ENCODE results near the gene GNAT3. TPM values are rescaled to one million over a fixed set of nuclear protein-coding genes. Genes with fewer than 3 reads are reported as not detected.
A peak's percentile ranks its signal among the peaks of the same experiment; 100 is the strongest.

The GNAT3 gene
- total RNA-seq, 1 experiment from 2014 or later = not detected

GRCh38 chr7:80411621-80412020 is 100.2 kb downstream of the GNAT3 start:
- Histone ChIP-seq H3K27me3 (ENCODE audit: insufficient read depth, low read length) (no peaks in the 10 kb centered on the region), H3K27ac (ENCODE audit: low read depth, low read length) (no peak overlapping the region), H3K4me1 (ENCODE audit: control insufficient read depth in 1 of 2, insufficient read depth in 2 of 2, low read length in 2 of 2) (no peaks in the 10 kb centered on the region), H3K4me2 (ENCODE audit: low read length) (no peak overlapping the region), H3K79me2 (ENCODE audit: insufficient read depth, low read length) (no peaks in the 10 kb centered on the region), H4K20me1 (ENCODE audit: insufficient read depth) (no peaks in the 10 kb centered on the region), H3K9me2 (ENCODE audit: insufficient read depth) (no peaks in the 10 kb centered on the region), H3K9ac (ENCODE audit: low read length) (no peak overlapping the region), H3K36me3 (ENCODE audit: control insufficient read depth in 1 of 2, insufficient read depth in 2 of 2, low read length in 2 of 2) (no peaks in the 10 kb centered on the region), H3K9me3 (ENCODE audit: control insufficient read depth in 1 of 2, insufficient read depth in 1 of 2, low read depth in 1 of 2, low read length in 2 of 2) (no peaks in the 10 kb centered on the region), H3K4me3 (replicated peaks in 1 of 2; ENCODE audit: low read depth in 1 of 2, low read length in 2 of 2) (no peak overlapping the region), H2AFZ (ENCODE audit: low read depth, low read length, poor library complexity, severe bottlenecking) (peak overlapping the region; percentile 73)
- CTCF ChIA-PET = interaction anchor here (1.1 kb wide), 1 partner anchor 19 kb away, joined by 5 read pairs; no protein-coding TSS in a partner anchor
- POLR2A ChIA-PET = no interaction called here
- intact Hi-C loops (cut with micrococcal nuclease) = no loop called here
- TF ChIP-seq SP1 (IDR thresholded peaks at IDR 0.05; ENCODE audit: low read depth) = no peak
- TF ChIP-seq ZNF274 (IDR thresholded peaks at IDR 0.05; ENCODE audit: low read depth, low read length) = no peak
- no peak for TF ChIP-seq MAX (IDR thresholded peaks at IDR 0.05)
- no peak for TF ChIP-seq ZFX (IDR thresholded peaks at IDR 0.05)
- TF ChIP-seq SIN3A (IDR thresholded peaks at IDR 0.05; ENCODE audit: low read depth) = no peak
- TF ChIP-seq FOSL1 (IDR thresholded peaks at IDR 0.05; ENCODE audit: low read depth) = no peak
- TF ChIP-seq POLR2A (IDR thresholded peaks at IDR 0.05; ENCODE audit: borderline replicate concordance, extremely low read depth, insufficient read depth, insufficient read length) = no peak
- TF ChIP-seq CBX3 (IDR thresholded peaks at IDR 0.05; ENCODE audit: low read depth) = no peak
- TF ChIP-seq YY1 (IDR thresholded peaks at IDR 0.05; ENCODE audit: extremely low read depth, insufficient replicate concordance, low read depth, low read length) = no peak
- no peak for TF ChIP-seq POLR2AphosphoS5 (IDR thresholded peaks at IDR 0.05; ENCODE audit: low read depth, low read length)
- TF ChIP-seq SRF (IDR thresholded peaks at IDR 0.05; ENCODE audit: low read depth) = no peak
- no peak for TF ChIP-seq REST (IDR thresholded peaks at IDR 0.05; ENCODE audit: low read depth)
- TF ChIP-seq ATF3 (IDR thresholded peaks at IDR 0.05) = no peak
- TF ChIP-seq RAD21 (IDR thresholded peaks at IDR 0.05; ENCODE audit: low read depth) = no peak
- no peak for TF ChIP-seq ELF1 (IDR thresholded peaks at IDR 0.05; ENCODE audit: borderline replicate concordance, low read depth)
- RAD21 ChIA-PET (ENCODE audit: low non-redundant PET in 1 of 2, low total read pairs in 2 of 2, uncharacterized antibody in 2 of 2, unreplicated experiment in 2 of 2) = interaction anchor here in 1 of 2 experiments (0.6 kb wide), 1 partner anchor 192 kb away, joined by 3 read pairs; no protein-coding TSS in a partner anchor
- BruUV-seq (replicated peaks) = no TSS peak
- no peak for DNase-seq (ENCODE audit: low read depth, low spot score)
- no peak for ATAC-seq

Data from HCT116 (cell line).